Fibroblast of lung (primary cell): ENCODE data around the gene ANKS1B. TPM values are rescaled to one million over a fixed set of nuclear protein-coding genes. Genes with fewer than 3 reads are reported as not detected.

Source experiments
- DNase-seq, 2 donors: peaks; one replicate each; pipeline versions ENCODE4 v3.0.0 to v3.0.0-alpha.2; 2010; ENCODE audit warnings: low read depth in 2 of 2
- H2AFZ ChIP-seq: 2 replicates; pipeline ENCODE4 v1.5.1; 2012; ENCODE audit warnings: low read length, control low read depth, inconsistent platforms
- H3K27ac ChIP-seq: 2 replicates; pipeline ENCODE4 v1.5.1; 2011; ENCODE audit warnings: low read length, control low read depth; ENCODE audit not compliant: insufficient read depth
- H3K27me3 ChIP-seq: 2 replicates; pipeline ENCODE4 v1.5.1; 2011; ENCODE audit warnings: mild to moderate bottlenecking, low read length; ENCODE audit not compliant: control insufficient read depth, insufficient read depth
- H3K36me3 ChIP-seq: 2 replicates; pipeline ENCODE4 v1.5.1; 2011; ENCODE audit warnings: low read length; ENCODE audit not compliant: control insufficient read depth, insufficient read depth
- H3K4me1 ChIP-seq: 2 replicates; pipeline ENCODE4 v1.5.1; 2011; ENCODE audit warnings: low read length; ENCODE audit not compliant: control insufficient read depth, insufficient read depth; ENCODE audit errors: extremely low read depth
- H3K4me2 ChIP-seq: 2 replicates; pipeline ENCODE4 v1.5.1; 2011; ENCODE audit warnings: low read length, control low read depth; ENCODE audit not compliant: insufficient read depth; ENCODE audit errors: extremely low read depth
- H3K4me3 ChIP-seq, 4 experiments: fragments of 200-600 bp in 1 of 4; sonication (generic) in 1 of 4; replicated peaks in 1 of 4; 2 replicates each; pipeline ENCODE4 v1.5.1; 2011 to 2016; ENCODE audit warnings: low read length in 4 of 4, low read depth in 3 of 4, mild to moderate bottlenecking in 3 of 4, control low read depth in 2 of 4, inconsistent platforms in 1 of 4, mixed read lengths in 1 of 4; ENCODE audit not compliant: insufficient read depth in 1 of 4; ENCODE audit errors: control extremely low read depth in 1 of 4
- H3K79me2 ChIP-seq: 2 replicates; pipeline ENCODE4 v1.5.1; 2012; ENCODE audit warnings: mild to moderate bottlenecking, low read length, inconsistent platforms; ENCODE audit not compliant: control insufficient read depth, insufficient read depth
- H3K9ac ChIP-seq: 2 replicates; pipeline ENCODE4 v1.5.1; 2011; ENCODE audit warnings: mild to moderate bottlenecking, low read length, control low read depth; ENCODE audit not compliant: insufficient read depth
- H3K9me3 ChIP-seq: 2 replicates; pipeline ENCODE4 v1.5.1; 2012; ENCODE audit warnings: low read depth, low read length; ENCODE audit not compliant: control insufficient read depth, insufficient read depth
- H4K20me1 ChIP-seq: 2 replicates; pipeline ENCODE4 v1.5.1; 2011; ENCODE audit warnings: low read length; ENCODE audit not compliant: control insufficient read depth, insufficient read depth; ENCODE audit errors: extremely low read depth
- CTCF ChIP-seq, 2 donors: IDR thresholded peaks in 1 of 2; conservative IDR thresholded peaks in 1 of 2; 1 replicate in 1 of 2; 2 replicates in 1 of 2; pipeline ENCODE4 v1.5.1; 2011 to 2012; ENCODE audit warnings: low read length in 2 of 2, control low read depth in 1 of 2, inconsistent platforms in 1 of 2, low read depth in 1 of 2, mild to moderate bottlenecking in 1 of 2
- EZH2 ChIP-seq: IDR thresholded peaks from 2 replicates; pipeline ENCODE4 v1.5.1; 2012; ENCODE audit warnings: low read length, control low read depth, mild to moderate bottlenecking; ENCODE audit errors: missing control alignments
- polyA plus RNA-seq, 2 donors: library from polyadenylated mRNA; depleted of rRNA in 1 of 2; stranded (reverse) in 1 of 2; unstranded in 1 of 2; fragments of >200 nt; gene quantifications; 2 replicates each; pipeline ENCODE4 v1.2.1, GENCODE V29; 2011 to 2012; ENCODE audit warnings: missing spikeins in 1 of 2
- total RNA-seq: library from RNA; depleted of rRNA; stranded (reverse); fragments of >200 nt; gene quantifications from 2 replicates; pipeline ENCODE4 v1.2.1, GENCODE V29; 2014

Gene ANKS1B
- total and polyA plus RNA-seq, 2 donors (not counting 1 experiment from before 2014, with no cell fraction given), result 0.11 to 0.83 TPM

GRCh38 chr12:99282086-99282485, 702.6 kb downstream of the ANKS1B start:
- no peak for DNase-seq
- Histone ChIP-seq H3K4me2 (no peak overlapping the region), H3K27ac (no peak overlapping the region), H3K27me3 (no peaks in the 10 kb centered on the region), H3K4me1 (no peaks in the 10 kb centered on the region), H3K79me2 (no peaks in the 10 kb centered on the region), H3K36me3 (no peaks in the 10 kb centered on the region), H3K9me3 (no peaks in the 10 kb centered on the region), H3K4me3 (no peak overlapping the region), H2AFZ (no peak overlapping the region), H3K9ac (no peak overlapping the region), H4K20me1 (no peaks in the 10 kb centered on the region)
- no peak for TF ChIP-seq CTCF (conservative IDR thresholded peaks at IDR 0.05 in 1 of 2, IDR thresholded peaks at IDR 0.05 in 1 of 2; ENCODE audit: low read depth in 1 of 2, low read length in 2 of 2)
- TF ChIP-seq EZH2, result no peak

GRCh38 chr12:99281277-99281676, 703.5 kb downstream of the ANKS1B start:
- Histone ChIP-seq H3K27me3 (no peaks in the 10 kb centered on the region), H3K36me3 (no peaks in the 10 kb centered on the region), H3K4me2 (no peak overlapping the region), H3K9me3 (no peaks in the 10 kb centered on the region), H3K79me2 (no peaks in the 10 kb centered on the region), H2AFZ (no peak overlapping the region), H4K20me1 (no peaks in the 10 kb centered on the region), H3K4me3 (no peak overlapping the region), H3K27ac (no peak overlapping the region), H3K4me1 (no peaks in the 10 kb centered on the region), H3K9ac (no peak overlapping the region)
- no peak for TF ChIP-seq CTCF (conservative IDR thresholded peaks at IDR 0.05 in 1 of 2, IDR thresholded peaks at IDR 0.05 in 1 of 2; ENCODE audit: low read depth in 1 of 2, low read length in 2 of 2)
- TF ChIP-seq EZH2, result no peak
- DNase-seq, result peak in 1 of 2 donors; percentile 70

GRCh38 chr12:99278899-99279298, 705.8 kb downstream of the ANKS1B start:
- no peaks in the 10 kb centered on the region for H4K20me1 ChIP-seq
- no peak overlapping the region for H3K4me2 ChIP-seq
- DNase-seq, result no peak
- TF ChIP-seq EZH2 (no peak), CTCF (conservative IDR thresholded peaks at IDR 0.05 in 1 of 2, IDR thresholded peaks at IDR 0.05 in 1 of 2; ENCODE audit: low read depth in 1 of 2, low read length in 2 of 2) (no peak)
- H3K4me3 ChIP-seq, result no peak overlapping the region
- no peak overlapping the region for H3K27ac ChIP-seq
- H3K79me2 ChIP-seq, result no peaks in the 10 kb centered on the region
- no peak overlapping the region for H3K9ac ChIP-seq
- no peaks in the 10 kb centered on the region for H3K9me3 ChIP-seq
- no peaks in the 10 kb centered on the region for H3K4me1 ChIP-seq
- no peak overlapping the region for H2AFZ ChIP-seq
- H3K27me3 ChIP-seq, result no peaks in the 10 kb centered on the region
- no peaks in the 10 kb centered on the region for H3K36me3 ChIP-seq
